ENCODE results near the gene CFAP77. TPM values are rescaled to one million over a fixed set of nuclear protein-coding genes. Genes with fewer than 3 reads are reported as not detected.

Gene CFAP77
- total and polyA plus RNA-seq, 9 of the 15 experiments (the other 6 are each of a cell fraction or from before 2014, with no cell fraction given) = not detected

DNA sequence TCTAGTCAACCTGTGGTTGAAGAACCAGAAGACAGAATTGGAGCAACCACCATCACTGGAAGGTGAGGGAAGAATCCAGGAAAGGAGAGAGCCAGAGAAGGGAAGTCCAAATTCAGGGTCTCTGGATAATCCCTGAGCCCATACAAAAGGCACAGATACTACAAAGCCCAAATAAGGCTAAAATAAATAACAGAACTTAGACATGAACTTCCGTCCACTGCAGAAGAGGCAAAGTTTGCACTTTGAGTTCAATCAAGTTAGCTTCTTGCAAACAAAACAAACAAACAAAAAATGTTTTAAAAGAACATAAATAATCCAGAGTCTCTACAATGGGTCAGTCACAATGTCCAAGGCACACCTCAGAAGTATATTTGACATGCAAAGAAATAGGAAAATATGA lies 21.0 kb downstream of the CFAP77 start:
- BruUV-seq (replicated peaks) = no TSS peak
- POLR2A ChIA-PET = no interaction called here
- peaks cover 51 to 57% of the 10 kb centered on the region in 2 experiments for H3K27me3 ChIP-seq (ENCODE audit: control insufficient read depth in 2 of 2, insufficient read depth in 2 of 2, low read length in 2 of 2)

DNA sequence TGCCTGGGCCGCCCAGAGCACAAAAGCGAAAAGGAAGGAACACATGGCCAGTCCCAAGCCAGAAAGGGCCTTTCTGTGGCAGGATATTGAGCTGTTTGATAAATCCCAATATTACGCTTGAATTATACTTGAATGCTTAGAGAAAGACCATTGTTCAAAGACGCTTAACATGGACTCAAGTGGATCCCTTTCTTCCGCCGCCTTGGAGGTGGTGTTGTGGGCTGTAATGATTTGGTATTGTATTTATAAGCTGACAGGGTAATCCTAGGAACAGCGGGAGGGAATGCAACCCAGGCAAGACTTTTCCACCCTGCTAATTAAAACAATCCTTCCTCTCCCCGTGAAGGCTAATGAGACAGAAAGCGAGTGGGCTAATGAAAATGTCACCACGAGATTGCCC lies 24.9 kb downstream of the CFAP77 start:
- Histone ChIP-seq H2AFZ (ENCODE audit: low read depth, low read length) (no peak overlapping the region), H4K20me1 (replicated peaks; ENCODE audit: control insufficient read depth, insufficient read depth, low read length) (no peaks in the 10 kb centered on the region), H3K27ac (ENCODE audit: extremely low read depth, low read depth, low read length) (no peak overlapping the region), H3K4me2 (ENCODE audit: insufficient read depth, low read length) (no peak overlapping the region), H3K9me3 (replicated peaks; ENCODE audit: control insufficient read depth, insufficient read depth, low read depth, low read length) (no peaks in the 10 kb centered on the region; the same call in 1 of the 2 replicates), H3K9ac (ENCODE audit: insufficient read depth in 1 of 2, low read depth in 2 of 2, low read length in 2 of 2) (no peak overlapping the region), H3K36me3 (ENCODE audit: control insufficient read depth, insufficient read depth, low read length) (no peaks in the 10 kb centered on the region), H3K4me3 (no peak overlapping the region), H3K9me1 (ENCODE audit: control insufficient read depth, insufficient read depth, low read length) (peaks cover 2% of the 10 kb centered on the region), H3K4me1 (replicated peaks in 1 of 2; ENCODE audit: control insufficient read depth in 2 of 2, insufficient read depth in 2 of 2, low read length in 2 of 2) (no peaks in the 10 kb centered on the region), H3K79me2 (ENCODE audit: control insufficient read depth, insufficient read depth, low read length) (no peaks in the 10 kb centered on the region), H3K27me3 (ENCODE audit: control insufficient read depth in 2 of 2, insufficient read depth in 2 of 2, low read length in 2 of 2) (peaks cover 48% of the 10 kb centered on the region in 2 experiments)
- DNase-seq (ENCODE audit: extremely low read depth in 1 of 4, low spot score in 3 of 4) (no peak), FAIRE-seq (no peak), ATAC-seq (no peak)
- in situ Hi-C loops (cut with MboI) (no loop called here), intact Hi-C loops (cut with micrococcal nuclease) (no loop called here)
- ChIA-PET POLR2A (interaction anchor here (1.0 kb wide), 1 partner anchor 12 kb away, joined by 3 read pairs; no protein-coding TSS in a partner anchor), CTCF (ENCODE audit: low intra/inter-chr PET ratio) (no interaction called here)
- 0% methylated on average over 10 of the region's 10 CpGs for WGBS (ENCODE audit: insufficient coverage, low coverage, missing lambda C conversion rate)
- BruUV-seq (replicated peaks) = no TSS peak
- TF ChIP-seq, protein P1, sequence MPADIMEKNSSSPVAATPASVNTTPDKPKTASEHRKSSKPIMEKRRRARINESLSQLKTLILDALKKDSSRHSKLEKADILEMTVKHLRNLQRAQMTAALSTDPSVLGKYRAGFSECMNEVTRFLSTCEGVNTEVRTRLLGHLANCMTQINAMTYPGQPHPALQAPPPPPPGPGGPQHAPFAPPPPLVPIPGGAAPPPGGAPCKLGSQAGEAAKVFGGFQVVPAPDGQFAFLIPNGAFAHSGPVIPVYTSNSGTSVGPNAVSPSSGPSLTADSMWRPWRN (IDR thresholded peaks at IDR 0.05; ENCODE audit: low read depth) = no peak
- no peak for TF ChIP-seq POLR2AphosphoS2 (IDR thresholded peaks at IDR 0.05; ENCODE audit: low read length)
- TF ChIP-seq MYNN (IDR thresholded peaks at IDR 0.05) = no peak
- TF ChIP-seq MYNN (CRISPR knock-in tag; IDR thresholded peaks at IDR 0.05) = no peak
- TF ChIP-seq NCOA4 (IDR thresholded peaks at IDR 0.05; ENCODE audit: partially characterized antibody) = no peak
- TF ChIP-seq BDP1 (IDR thresholded peaks at IDR 0.05; ENCODE audit: insufficient read depth, insufficient read length) = no peak
- TF ChIP-seq L3MBTL2 (IDR thresholded peaks at IDR 0.05) = no peak
- TF ChIP-seq, protein P2, sequence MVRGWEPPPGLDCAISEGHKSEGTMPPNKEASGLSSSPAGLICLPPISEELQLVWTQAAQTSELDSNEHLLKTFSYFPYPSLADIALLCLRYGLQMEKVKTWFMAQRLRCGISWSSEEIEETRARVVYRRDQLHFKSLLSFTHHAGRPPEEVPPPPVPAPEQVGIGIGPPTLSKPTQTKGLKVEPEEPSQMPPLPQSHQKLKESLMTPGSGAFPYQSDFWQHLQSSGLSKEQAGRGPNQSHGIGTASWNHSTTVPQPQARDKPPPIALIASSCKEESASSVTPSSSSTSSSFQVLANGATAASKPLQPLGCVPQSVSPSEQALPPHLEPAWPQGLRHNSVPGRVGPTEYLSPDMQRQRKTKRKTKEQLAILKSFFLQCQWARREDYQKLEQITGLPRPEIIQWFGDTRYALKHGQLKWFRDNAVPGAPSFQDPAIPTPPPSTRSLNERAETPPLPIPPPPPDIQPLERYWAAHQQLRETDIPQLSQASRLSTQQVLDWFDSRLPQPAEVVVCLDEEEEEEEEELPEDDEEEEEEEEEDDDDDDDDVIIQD (CRISPR knock-in tag; IDR thresholded peaks at IDR 0.05) = no peak
- TF ChIP-seq TCFL5 (CRISPR knock-in tag; conservative IDR thresholded peaks at IDR 0.05) = no peak
- TF ChIP-seq, protein P3, sequence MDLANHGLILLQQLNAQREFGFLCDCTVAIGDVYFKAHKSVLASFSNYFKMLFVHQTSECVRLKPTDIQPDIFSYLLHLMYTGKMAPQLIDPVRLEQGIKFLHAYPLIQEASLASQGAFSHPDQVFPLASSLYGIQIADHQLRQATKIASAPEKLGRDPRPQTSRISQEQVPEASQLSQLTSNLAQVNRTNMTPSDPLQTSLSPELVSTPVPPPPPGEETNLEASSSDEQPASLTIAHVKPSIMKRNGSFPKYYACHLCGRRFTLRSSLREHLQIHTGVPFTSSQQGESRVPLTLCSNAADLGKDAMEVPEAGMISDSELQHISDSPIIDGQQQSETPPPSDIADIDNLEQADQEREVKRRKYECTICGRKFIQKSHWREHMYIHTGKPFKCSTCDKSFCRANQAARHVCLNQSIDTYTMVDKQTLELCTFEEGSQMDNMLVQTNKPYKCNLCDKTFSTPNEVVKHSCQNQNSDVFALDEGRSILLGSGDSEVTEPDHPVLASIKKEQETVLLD (IDR thresholded peaks at IDR 0.05) = no peak

More for the DNA sequence above, 21.0 kb downstream of the CFAP77 start:
- intact Hi-C loops (cut with micrococcal nuclease) (no loop called here), in situ Hi-C loops (cut with MboI) (no loop called here)
- no peak for ATAC-seq
- H3K4me3 ChIP-seq = no peak overlapping the region
- no peaks in the 10 kb centered on the region for H3K79me2 ChIP-seq (ENCODE audit: control insufficient read depth, insufficient read depth, low read length)
- H4K20me1 ChIP-seq (replicated peaks; ENCODE audit: control insufficient read depth, insufficient read depth, low read length) = 0 out of 2 replicates have a peak, but pooled peaks cover 2% of the 10 kb centered on the region
- no peaks in the 10 kb centered on the region for H3K36me3 ChIP-seq (ENCODE audit: control insufficient read depth, insufficient read depth, low read length)
- H3K4me1 ChIP-seq (replicated peaks in 1 of 2; ENCODE audit: control insufficient read depth in 2 of 2, insufficient read depth in 2 of 2, low read length in 2 of 2) = no peaks in the 10 kb centered on the region
- DNase-seq (ENCODE audit: extremely low read depth in 1 of 4, low spot score in 3 of 4) = no peak
- no peak overlapping the region for H2AFZ ChIP-seq (ENCODE audit: low read depth, low read length)
- no peak for FAIRE-seq
- H3K4me2 ChIP-seq (ENCODE audit: insufficient read depth, low read length) = no peak overlapping the region
- no peaks in the 10 kb centered on the region for H3K9me1 ChIP-seq (ENCODE audit: control insufficient read depth, insufficient read depth, low read length)
- no peak overlapping the region for H3K27ac ChIP-seq (ENCODE audit: extremely low read depth, low read depth, low read length)
- TF ChIP-seq FOS (IDR thresholded peaks at IDR 0.05; ENCODE audit: extremely low read depth, insufficient read length) (no peak), KLF16 (IDR thresholded peaks at IDR 0.05) (no peak), NCOA4 (IDR thresholded peaks at IDR 0.05; ENCODE audit: partially characterized antibody) (no peak), FOXM1 (IDR thresholded peaks at IDR 0.05; ENCODE audit: low read depth) (no peak), FOXM1 (CRISPR knock-in tag; IDR thresholded peaks at IDR 0.05; ENCODE audit: low read depth) (no peak)
- H3K9ac ChIP-seq (ENCODE audit: insufficient read depth in 1 of 2, low read depth in 2 of 2, low read length in 2 of 2) = no peak overlapping the region
- WGBS (ENCODE audit: insufficient coverage, low coverage, missing lambda C conversion rate) = 0% methylated on average over 1 of the region's 1 CpG
- CTCF ChIA-PET (ENCODE audit: low intra/inter-chr PET ratio) = no interaction called here
- no peaks in the 10 kb centered on the region; the same call in 1 of the 2 replicates for H3K9me3 ChIP-seq (replicated peaks; ENCODE audit: control insufficient read depth, insufficient read depth, low read depth, low read length)

Measured in K562 (cell line).